ENCODE results near the gene LAMC3.

GRCh38 chr9:131072871-131073237 is 63.9 kb downstream of the LAMC3 start:
- TF ChIP-seq KLF6 (CRISPR knock-in tag; IDR thresholded peaks at IDR 0.05; ENCODE audit: borderline replicate concordance) (no peak), RCOR1 (IDR thresholded peaks at IDR 0.05; ENCODE audit: borderline replicate concordance in 1 of 2, low read depth in 2 of 2, low read length in 2 of 2) (no peak), CHD2 (IDR thresholded peaks at IDR 0.05; ENCODE audit: low read depth, low read length) (no peak), CTCF (IDR thresholded peaks at IDR 0.05 in 2 of 3, conservative IDR thresholded peaks at IDR 0.05 in 1 of 3; ENCODE audit: insufficient read depth in 2 of 3, low read depth in 1 of 3, low read length in 3 of 3) (no peak), ZNF274 (IDR thresholded peaks at IDR 0.05; ENCODE audit: borderline replicate concordance, low read depth, low read length) (no peak), ZSCAN29 (IDR thresholded peaks at IDR 0.05) (no peak), ZBTB8A (IDR thresholded peaks at IDR 0.05; ENCODE audit: partially characterized antibody) (no peak), CREB1 (IDR thresholded peaks at IDR 0.05) (no peak), CREB1 (CRISPR knock-in tag; IDR thresholded peaks at IDR 0.05) (no peak), ZNF280B (CRISPR knock-in tag; IDR thresholded peaks at IDR 0.05) (no peak)

Data from K562 (cell line).